Stimulated activated memory B cell treated with anti-CD40 and anti-IgM and Interleukin-4, amounts not matched to agents 10 μg/mL and 1 μg/mL and 100 μg/mL, for 72 hours (primary cell): Measurements from ENCODE around the gene EGFL7.
"Not testable (repeated sequence)": the region's sequence is repeated elsewhere in the genome, so short reads cannot be mapped to it uniquely, and the experiment has no call there.

Experiments
- ATAC-seq: fragments of 150-1000 bp; cut with Tn5 transposase; 2 replicates; pipeline ENCODE4 v1.10.0; 2021
- H3K27ac Mint-ChIP-seq: one replicate; pipeline ENCODE4 v1.8.0; 2022; ENCODE audit warnings: mild to moderate bottlenecking, mixed read lengths
- H3K27me3 Mint-ChIP-seq: one replicate; pipeline ENCODE4 v1.8.0; 2022; ENCODE audit warnings: mixed read lengths
- H3K36me3 Mint-ChIP-seq: one replicate; pipeline ENCODE4 v1.8.0; 2022; ENCODE audit warnings: mixed read lengths
- H3K4me1 Mint-ChIP-seq: one replicate; pipeline ENCODE4 v1.8.0; 2022; ENCODE audit warnings: mixed read lengths
- H3K4me3 Mint-ChIP-seq: one replicate; pipeline ENCODE4 v1.8.0; 2022; ENCODE audit warnings: mild to moderate bottlenecking, moderate library complexity, mixed read lengths
- H3K9me3 Mint-ChIP-seq: one replicate; pipeline ENCODE4 v1.8.0; 2022; ENCODE audit warnings: mixed read lengths

Gene EGFL7

GRCh38 chr9:136631038-136632000, 31.4 kb upstream of the EGFL7 start:
- peak; percentile 78 for ATAC-seq
- Mint-ChIP-seq H3K4me3 (no peak overlapping the region), H3K27me3 (peaks cover 53% of the 10 kb centered on the region), H3K27ac (no peak overlapping the region), H3K36me3 (no peaks in the 10 kb centered on the region), H3K4me1 (no peaks in the 10 kb centered on the region), H3K9me3 (no peaks in the 10 kb centered on the region)

DNA sequence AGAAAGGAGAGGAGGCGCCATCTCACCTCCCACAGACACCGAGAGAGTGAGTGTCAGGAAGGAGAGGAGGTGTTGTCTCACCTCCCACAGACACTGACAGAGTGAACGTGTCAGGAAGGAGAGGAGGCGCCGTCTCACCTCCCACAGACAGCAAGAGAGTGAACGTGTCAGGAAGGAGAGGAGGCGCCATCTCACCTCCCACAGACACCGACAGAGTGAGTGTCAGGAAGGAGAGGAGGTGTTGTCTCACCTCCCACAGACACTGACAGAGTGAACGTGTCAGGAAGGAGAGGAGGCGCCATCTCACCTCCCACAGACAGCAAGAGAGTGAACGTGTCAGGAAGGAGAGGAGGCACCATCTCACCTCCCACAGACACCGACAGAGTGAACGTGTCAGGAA, 30.6 kb upstream of the EGFL7 start:
- not testable (repeated sequence) for H3K9me3 Mint-ChIP-seq, H3K4me1 Mint-ChIP-seq, ATAC-seq, H3K4me3 Mint-ChIP-seq, H3K27ac Mint-ChIP-seq, H3K36me3 Mint-ChIP-seq
- peaks cover 53% of the 10 kb centered on the region for H3K27me3 Mint-ChIP-seq

DNA sequence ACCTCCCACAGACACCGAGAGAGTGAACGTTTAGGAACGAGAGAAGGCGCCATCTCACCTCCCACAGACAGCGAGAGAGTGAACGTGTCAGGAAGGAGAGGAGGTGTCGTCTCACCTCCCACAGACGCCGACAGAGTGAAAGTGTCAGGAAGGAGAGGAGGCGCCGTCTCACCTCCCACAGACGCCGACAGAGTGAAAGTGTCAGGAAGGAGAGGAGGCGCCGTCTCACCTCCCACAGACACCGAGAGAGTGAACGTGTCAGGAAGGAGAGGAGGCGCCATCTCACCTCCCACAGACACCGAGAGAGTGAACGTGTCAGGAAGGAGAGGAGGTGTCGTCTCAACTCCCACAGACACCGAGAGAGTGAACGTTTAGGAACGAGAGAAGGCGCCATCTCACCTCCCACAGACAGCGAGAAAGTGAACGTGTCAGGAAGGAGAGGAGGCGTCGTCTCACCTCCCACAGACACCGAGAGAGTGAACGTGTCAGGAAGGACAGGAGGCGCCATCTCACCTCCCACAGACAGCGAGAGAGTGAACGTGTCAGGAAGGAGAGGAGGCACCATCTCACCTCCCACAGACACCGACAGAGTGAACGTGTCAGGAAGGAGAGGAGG, 30.1 kb upstream of the EGFL7 start:
- peaks cover 48% of the 10 kb centered on the region for H3K27me3 Mint-ChIP-seq
- not testable (repeated sequence) for ATAC-seq, H3K9me3 Mint-ChIP-seq, H3K4me3 Mint-ChIP-seq, H3K4me1 Mint-ChIP-seq, H3K36me3 Mint-ChIP-seq, H3K27ac Mint-ChIP-seq

DNA sequence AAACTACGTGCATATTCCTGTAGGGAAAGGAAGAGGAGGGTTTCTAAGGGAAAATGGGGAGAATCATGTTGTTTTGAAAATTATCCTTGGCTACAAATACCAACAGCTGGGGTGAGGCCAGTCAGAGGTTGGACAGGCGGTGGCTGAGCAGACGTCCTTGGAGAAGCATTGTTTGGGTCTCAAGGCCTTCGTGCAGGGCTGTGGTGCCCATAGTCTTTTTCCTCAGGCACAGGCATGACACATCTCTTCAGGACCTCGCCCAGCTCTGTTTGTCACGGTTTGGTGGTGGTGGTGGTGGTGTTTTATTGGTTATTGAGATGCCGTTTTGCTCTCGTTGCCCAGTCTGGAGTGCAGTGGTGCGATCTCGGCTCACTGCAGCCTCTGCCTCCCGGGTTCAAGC, 27.8 kb upstream of the EGFL7 start:
- H3K4me3 Mint-ChIP-seq: no peak overlapping the region
- no peak overlapping the region for H3K27ac Mint-ChIP-seq
- H3K27me3 Mint-ChIP-seq: peaks cover 28% of the 10 kb centered on the region
- H3K36me3 Mint-ChIP-seq: no peaks in the 10 kb centered on the region
- no peaks in the 10 kb centered on the region for H3K4me1 Mint-ChIP-seq
- H3K9me3 Mint-ChIP-seq: no peaks in the 10 kb centered on the region
- ATAC-seq: no peak

GRCh38 chr9:136640171-136641111, 22.3 kb upstream of the EGFL7 start:
- Mint-ChIP-seq H3K9me3 (no peaks in the 10 kb centered on the region), H3K36me3 (no peaks in the 10 kb centered on the region), H3K27ac (no peak overlapping the region), H3K4me1 (peaks cover 14% of the 10 kb centered on the region), H3K4me3 (no peak overlapping the region), H3K27me3 (peaks cover 62% of the 10 kb centered on the region)
- ATAC-seq: no peak

GRCh38 chr9:136642439-136642921, 20.2 kb upstream of the EGFL7 start:
- Mint-ChIP-seq H3K9me3 (no peaks in the 10 kb centered on the region), H3K36me3 (no peaks in the 10 kb centered on the region), H3K4me3 (no peak overlapping the region), H3K27me3 (peaks cover 68% of the 10 kb centered on the region), H3K27ac (no peak overlapping the region), H3K4me1 (peaks cover 25% of the 10 kb centered on the region)
- ATAC-seq: no peak

DNA sequence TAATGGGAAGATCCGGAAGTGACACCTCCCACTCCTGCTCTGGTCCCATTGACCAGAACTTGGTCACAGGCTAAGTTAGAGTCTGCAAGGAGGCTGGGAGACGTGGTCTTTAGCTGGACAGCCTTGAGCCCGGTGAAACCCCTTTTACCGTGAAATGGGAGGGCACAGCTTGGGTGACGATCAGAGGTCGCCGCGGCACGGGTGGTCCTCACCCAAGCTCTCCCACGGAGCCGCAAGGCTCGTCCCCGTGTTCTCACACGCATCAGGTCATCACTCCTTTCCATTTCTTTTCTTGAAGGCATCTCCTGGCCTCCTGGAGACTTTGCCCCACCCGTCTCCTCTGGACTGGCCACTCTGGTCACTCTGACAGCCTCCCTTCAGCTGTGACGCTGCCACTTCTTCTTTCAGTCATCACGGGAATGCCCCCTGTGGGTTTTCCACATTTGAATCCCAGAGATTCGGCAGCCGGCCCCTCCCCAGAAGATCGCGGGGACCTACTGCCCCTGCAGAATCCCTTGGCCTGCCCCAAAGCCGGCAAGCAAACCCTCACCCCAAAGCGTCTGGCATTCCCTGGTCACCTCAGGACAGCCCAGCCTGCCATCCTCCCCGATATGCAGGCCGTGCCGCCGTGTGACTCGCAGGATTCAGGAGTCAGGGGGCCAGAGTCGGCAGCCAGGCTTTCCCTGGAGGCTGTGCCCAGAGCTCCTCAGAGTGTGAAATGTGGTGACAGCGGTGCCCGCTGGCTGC, 18.9 kb upstream of the EGFL7 start:
- no peak overlapping the region for H3K4me3 Mint-ChIP-seq
- H3K36me3 Mint-ChIP-seq: no peaks in the 10 kb centered on the region
- H3K27ac Mint-ChIP-seq: no peak overlapping the region
- no peaks in the 10 kb centered on the region for H3K9me3 Mint-ChIP-seq
- H3K27me3 Mint-ChIP-seq: peaks cover 74% of the 10 kb centered on the region
- ATAC-seq: no peak
- H3K4me1 Mint-ChIP-seq: peaks cover 25% of the 10 kb centered on the region

DNA sequence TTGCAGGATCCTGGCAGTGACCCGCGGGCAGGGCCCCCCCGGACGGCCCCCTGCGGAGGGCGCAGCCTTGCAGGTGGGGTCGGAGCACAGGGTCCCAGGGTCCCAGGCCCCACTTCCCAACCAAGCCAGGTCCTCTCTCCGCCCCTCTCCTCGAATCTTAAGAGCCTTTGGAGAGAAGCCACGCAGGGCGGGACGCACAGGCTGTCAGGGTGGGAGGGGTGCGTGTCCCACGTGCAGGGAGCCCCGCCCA, 18.4 kb upstream of the EGFL7 start:
- Mint-ChIP-seq H3K27me3 (peaks cover 77% of the 10 kb centered on the region), H3K27ac (no peak overlapping the region), H3K9me3 (no peaks in the 10 kb centered on the region), H3K4me1 (peaks cover 25% of the 10 kb centered on the region), H3K36me3 (no peaks in the 10 kb centered on the region), H3K4me3 (no peak overlapping the region)
- no peak for ATAC-seq

DNA sequence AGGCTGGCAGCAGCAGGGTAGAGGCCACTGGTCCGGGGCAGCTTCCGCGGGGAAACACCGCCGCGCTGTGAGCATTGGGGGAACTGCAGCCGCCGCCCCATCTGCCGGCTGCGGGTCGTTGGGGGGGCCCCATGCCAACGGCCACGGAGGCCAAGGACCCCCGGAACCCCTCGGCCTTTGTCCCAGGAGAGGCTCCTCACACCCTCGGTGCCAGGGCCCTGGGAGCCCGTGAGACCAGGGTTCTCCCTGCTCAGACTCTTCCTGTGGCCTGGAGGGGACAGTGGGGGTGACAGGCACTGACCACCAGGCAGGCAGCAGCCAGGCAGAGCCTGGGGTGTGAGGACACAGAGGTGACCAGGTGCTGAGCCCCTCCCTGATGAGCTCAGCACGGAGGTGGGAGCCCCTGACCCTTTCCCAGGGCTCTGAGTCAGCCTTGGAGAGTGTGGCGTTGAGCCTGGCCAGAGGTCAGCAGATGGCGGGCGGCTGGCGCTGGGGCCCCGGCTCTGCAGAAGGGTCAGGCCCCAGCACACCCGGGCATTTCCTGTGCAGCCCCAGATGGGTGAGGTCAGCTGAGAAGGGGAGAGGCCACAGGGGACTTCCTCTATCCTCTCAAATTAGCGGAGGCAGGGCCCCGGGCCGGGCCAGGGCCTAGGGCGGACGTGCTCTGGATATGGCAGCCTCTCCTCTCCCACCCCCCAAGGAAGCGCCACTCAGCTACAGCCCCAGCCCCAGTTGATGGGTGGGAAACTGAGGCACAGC, 17.9 kb upstream of the EGFL7 start:
- ATAC-seq: peak; percentile 86

GRCh38 chr9:136645352-136645902, 17.3 kb upstream of the EGFL7 start:
- no peak overlapping the region for H3K4me3 Mint-ChIP-seq
- no peak overlapping the region for H3K27ac Mint-ChIP-seq
- no peaks in the 10 kb centered on the region for H3K36me3 Mint-ChIP-seq
- no peak for ATAC-seq
- peaks cover 26% of the 10 kb centered on the region for H3K4me1 Mint-ChIP-seq
- H3K27me3 Mint-ChIP-seq: peaks cover 70% of the 10 kb centered on the region
- H3K9me3 Mint-ChIP-seq: no peaks in the 10 kb centered on the region

More for the DNA sequence above, 17.9 kb upstream of the EGFL7 start:
- Mint-ChIP-seq H3K27ac (no peak overlapping the region), H3K27me3 (peaks cover 77% of the 10 kb centered on the region), H3K9me3 (no peaks in the 10 kb centered on the region), H3K4me3 (no peak overlapping the region), H3K36me3 (no peaks in the 10 kb centered on the region), H3K4me1 (peaks cover 25% of the 10 kb centered on the region)

GRCh38 chr9:136645903-136646754, 16.6 kb upstream of the EGFL7 start:
- Mint-ChIP-seq H3K4me3 (no peak overlapping the region), H3K36me3 (no peaks in the 10 kb centered on the region), H3K27me3 (peaks cover 63% of the 10 kb centered on the region), H3K27ac (peak overlapping the region; percentile 51), H3K4me1 (peaks cover 33% of the 10 kb centered on the region), H3K9me3 (no peaks in the 10 kb centered on the region)
- ATAC-seq: no peak

GRCh38 chr9:136646827-136647711, 15.6 kb upstream of the EGFL7 start:
- Mint-ChIP-seq H3K27ac (peak overlapping the region; percentile 51), H3K9me3 (no peaks in the 10 kb centered on the region), H3K4me1 (peaks cover 34% of the 10 kb centered on the region), H3K4me3 (no peak overlapping the region), H3K36me3 (no peaks in the 10 kb centered on the region), H3K27me3 (peaks cover 64% of the 10 kb centered on the region)
- no peak for ATAC-seq
